HuH-7 (cell line): ENCODE measurements around the gene SMIM38.
"Not testable (repeated sequence)": the region's sequence is repeated elsewhere in the genome, so short reads cannot be mapped to it uniquely, and the experiment has no call there.

Experiments
- DNase-seq: peaks from one replicate; pipeline ENCODE4 v3.0.0; 2011; ENCODE audit warnings: low spot score

The SMIM38 gene

DNA sequence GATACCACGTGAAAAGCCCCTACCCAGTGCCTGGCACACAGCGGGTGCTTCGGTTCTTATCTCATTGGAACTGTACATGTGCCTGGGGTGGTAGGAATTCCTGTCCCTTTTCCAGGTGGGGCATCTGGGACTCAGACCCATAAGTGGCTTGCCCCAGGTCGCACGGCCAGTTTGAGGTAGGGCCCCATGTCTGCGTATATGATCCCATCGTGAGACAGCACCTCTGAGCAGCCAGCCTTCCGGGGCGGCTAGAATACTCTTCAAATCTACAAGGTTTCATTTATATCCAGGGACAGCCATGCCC lies 33.5 kb upstream of the SMIM38 start:
- no peak for DNase-seq

DNA sequence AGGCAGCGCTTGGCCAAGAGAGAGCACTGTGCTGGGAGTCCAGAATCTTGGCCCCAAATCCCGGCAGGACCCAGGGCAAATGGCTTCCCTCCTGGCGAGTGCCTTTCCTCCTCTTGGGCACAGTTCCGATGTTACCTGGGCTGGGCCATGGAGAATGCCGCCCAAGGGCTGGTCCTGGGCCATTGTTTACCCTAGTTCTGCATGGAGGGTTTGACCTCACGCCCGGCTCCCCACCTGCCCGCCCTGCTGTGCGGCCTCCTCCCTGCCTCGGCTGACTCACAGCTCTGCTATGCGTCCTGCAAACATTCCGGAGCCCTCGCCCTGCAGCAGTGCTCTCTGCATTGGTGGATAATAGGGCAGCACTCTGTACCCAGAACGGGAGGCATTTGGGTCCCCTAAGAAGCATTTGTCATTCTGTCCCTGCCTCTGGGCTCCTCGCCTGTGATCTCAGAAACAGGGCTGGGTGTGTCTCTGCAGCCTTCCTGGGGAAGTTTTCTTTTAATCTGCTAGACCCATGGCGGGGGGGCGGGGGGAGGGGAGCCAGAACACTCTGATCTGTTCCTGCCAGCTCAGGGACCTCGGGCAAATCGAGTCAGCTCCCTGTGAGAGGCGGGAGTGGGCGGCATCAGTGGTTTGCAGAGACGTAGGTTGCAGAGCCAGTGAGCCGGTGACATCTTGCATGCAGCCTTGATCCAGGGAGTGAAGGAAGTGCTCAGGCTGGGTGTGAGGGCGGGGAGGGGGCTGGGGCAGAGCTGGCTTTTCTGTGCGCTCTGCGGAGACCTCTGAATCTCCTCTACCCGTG lies 32.9 kb upstream of the SMIM38 start:
- DNase-seq, result peak; percentile 99

DNA sequence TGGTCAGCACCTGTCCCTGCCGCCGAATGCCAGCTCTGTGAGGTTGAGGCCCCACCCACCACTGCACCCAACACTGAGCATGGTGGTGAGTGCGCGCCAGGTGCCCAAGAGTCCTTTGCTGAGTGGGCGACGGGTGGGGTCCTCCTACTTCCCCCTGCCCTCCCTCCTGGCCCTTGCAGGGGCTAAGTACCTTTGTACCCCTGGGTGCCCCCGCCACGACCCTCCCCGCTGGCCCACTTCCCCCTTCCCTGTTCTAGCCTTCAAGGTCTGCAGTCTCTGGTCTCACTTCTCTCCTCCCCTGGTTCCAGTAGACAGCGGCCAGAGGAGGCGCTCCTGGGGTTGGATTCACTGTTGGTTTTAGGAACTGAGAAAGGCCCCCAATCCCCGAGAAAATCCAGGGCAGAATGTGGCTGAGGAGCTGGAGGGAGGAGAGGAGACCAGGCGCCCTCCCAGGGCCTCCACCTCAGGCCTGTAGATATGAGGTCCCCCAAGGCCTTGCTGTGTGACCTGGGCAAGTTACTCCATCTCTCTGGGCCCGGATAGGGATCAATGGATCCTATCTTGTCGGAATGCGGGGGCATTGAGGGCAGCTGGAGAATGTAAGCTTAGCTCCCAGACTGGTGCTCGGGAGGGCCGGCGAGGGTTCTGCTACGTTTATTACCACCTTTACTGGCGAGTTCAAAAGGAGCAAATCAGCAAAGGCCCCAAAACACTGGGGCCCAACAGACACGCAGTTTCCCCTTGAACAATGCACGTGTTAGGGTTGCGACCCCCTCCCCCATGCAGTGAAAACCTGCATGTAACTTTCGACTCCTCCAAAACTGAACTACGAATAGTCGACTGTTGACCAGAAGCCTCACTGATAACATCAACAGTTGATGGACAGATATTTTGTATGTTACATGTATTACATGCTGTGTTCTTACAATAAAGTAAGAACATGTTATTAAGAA lies 31.9 kb upstream of the SMIM38 start:
- DNase-seq, result no peak

DNA sequence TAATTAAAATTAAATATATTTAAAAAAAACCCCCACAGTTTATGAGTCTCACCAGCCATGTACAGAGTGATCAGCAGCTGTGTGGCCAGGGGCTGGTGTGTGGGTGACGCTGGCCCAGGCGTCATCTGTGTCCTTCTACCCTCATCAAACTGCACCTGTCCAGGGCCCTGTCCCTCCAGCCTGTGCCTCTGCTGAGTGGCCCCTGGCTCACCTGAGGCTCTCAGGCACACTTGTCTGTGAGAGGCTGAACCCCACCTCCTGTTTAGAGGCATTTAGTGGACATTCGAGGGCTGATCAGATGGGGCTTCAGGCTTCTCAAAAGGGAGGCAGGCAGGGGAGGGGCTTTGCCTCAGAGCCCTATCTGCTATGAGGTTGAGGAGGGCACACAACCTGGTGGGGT lies 29.9 kb upstream of the SMIM38 start:
- DNase-seq, result no peak

DNA sequence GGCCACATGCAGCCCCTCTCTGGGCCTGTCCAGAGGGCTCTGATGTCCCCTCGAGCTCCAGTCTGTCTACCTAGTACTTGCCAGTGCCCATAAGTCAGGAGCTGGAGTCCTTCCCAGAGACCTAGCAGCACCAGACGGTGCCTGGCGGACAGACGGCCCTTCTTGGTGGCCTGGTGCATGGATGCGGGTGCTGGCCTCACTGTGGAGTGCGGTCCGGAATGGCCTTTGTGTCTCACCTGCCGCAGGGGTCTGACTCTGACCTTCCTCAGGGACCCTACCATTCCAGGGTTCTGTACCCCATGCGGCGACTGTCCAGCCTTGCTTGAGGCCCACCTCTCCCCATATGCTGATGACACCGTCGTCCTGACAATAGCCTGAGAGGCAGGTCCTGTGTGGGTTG lies 29.4 kb upstream of the SMIM38 start:
- DNase-seq, result no peak

DNA sequence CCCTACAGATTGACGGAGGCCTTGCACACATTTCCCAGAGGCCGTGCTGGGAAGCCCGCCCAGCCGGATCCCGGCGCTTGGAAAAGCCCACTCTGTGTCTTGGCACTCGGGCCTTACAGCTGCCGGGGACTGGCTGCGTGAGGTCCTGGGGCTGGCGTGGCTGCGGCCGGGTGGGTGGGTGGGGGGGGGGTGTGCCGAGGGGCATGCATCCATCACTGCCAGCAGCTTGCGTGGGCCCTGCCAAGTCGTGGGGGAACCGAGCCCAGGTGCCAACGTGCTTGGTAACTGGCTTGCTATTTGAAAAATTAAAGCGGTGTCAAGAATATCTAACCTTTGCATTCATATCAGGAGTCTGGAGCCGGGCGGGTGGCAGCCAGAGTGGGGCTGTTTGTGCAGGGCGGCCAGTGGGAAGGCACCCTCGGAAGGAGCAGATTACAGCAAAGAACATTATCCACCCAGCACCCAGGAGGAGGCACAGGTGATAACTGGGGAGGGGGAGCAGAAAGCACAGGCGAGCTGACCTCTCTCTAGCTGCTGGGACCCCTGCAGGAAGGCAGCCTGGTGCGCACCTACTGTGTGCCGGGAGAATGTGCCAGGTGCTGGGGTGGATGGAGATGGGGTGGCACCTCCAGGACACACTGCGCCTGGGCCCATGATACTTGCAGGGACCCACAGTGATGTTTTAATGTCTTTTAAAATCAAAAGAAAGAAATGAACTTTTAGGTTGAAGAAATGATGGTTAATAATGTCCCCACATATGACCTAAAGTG lies 28.5 kb upstream of the SMIM38 start:
- DNase-seq, result no peak

DNA sequence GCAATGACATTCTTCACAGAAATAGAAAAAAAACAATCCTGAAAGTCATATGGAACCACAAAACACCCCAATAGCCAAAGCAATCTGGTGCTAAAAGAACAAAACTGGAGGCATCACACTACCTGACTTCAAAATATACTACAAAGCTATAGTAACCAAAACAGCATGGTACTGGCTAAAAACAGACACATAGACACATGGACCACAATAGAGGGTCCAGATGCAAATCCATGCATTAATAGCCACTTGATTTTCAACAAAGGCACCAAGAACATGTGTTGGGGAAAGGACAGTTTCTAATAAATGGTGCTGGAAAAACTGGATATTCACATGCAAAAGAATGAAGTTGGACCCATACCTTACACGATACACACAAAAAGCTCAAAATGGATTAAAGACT lies 27.9 kb upstream of the SMIM38 start:
- DNase-seq, result no peak

DNA sequence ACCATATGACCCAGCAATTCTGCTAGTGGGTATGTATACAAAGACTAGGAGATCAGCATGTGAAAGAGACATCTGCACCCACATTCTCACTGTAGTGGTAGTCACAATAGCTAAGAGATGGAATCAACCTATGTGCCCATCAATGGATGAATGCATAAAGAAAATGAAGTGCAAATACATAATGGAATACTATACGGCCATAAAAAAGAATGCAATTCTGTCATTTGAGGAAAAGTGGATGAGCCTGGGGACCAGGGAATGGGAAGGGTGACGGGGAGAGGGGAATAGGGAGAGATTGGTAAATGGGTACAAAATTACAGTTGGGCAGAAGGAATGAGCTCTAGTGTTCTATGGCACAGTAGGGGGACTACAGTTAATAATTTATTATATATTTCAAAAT lies 26.7 kb upstream of the SMIM38 start:
- DNase-seq, result no peak

DNA sequence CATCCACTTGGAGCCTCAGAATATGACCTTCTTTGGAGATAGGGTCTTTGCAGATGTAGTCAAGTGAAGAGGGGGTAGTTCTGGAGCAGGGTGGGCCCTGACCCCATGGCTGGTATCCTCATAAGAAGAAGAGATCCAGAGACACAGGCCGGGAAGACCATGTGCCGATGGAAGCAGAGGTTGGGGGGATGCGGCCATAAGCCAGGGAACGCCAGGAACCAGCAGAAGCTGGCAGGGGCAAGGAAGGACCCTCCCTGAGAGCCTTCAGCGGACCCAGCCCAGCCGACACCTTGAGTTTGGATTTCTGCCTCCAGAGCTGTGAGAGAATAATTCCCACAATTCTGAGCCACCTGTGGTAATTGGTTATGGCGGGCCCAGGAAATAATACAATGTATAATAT lies 26.1 kb upstream of the SMIM38 start:
- DNase-seq, result no peak

DNA sequence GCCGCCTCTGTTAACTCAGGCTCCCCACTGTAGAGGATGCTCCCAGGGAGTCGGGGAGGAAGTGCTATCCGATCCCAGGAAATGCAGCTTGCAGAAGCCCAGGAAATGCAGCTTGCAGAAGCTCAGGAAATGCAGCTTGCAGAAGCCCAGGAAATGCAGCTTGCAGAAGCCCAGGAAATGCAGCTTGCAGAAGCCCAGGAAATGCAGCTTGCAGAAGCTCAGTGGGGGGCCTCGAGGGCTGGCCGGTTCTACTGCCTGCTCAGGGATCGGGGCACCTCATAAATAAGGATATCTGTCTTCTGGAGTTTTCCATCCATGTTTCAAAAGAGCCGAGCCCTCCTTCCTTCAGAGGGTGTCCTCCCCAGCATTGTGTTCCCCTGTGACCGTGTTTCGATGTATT lies 25.1 kb upstream of the SMIM38 start:
- DNase-seq, result no peak

DNA sequence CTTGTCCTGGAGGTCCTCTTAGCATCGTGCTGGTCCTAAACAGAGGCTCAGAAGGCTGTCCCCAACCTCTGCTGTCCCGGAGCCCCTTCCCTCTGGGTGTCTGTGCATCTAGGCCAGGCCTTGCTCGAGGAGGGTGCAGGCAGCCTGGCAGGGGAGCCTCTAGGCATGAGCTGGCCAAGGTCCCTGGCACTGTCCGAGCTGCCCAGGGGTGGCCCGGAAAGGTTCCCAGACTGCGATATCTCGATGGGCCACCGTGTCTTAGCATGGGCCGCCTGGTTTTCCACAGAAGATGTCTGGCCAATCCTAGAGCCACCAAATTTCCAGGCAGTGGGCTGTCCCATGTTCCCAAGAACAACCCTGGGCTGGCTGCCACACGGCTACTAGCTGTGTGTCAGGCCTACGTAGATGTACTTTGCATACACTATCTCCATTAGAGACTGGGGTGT lies 24.6 kb upstream of the SMIM38 start:
- DNase-seq, result no peak

DNA sequence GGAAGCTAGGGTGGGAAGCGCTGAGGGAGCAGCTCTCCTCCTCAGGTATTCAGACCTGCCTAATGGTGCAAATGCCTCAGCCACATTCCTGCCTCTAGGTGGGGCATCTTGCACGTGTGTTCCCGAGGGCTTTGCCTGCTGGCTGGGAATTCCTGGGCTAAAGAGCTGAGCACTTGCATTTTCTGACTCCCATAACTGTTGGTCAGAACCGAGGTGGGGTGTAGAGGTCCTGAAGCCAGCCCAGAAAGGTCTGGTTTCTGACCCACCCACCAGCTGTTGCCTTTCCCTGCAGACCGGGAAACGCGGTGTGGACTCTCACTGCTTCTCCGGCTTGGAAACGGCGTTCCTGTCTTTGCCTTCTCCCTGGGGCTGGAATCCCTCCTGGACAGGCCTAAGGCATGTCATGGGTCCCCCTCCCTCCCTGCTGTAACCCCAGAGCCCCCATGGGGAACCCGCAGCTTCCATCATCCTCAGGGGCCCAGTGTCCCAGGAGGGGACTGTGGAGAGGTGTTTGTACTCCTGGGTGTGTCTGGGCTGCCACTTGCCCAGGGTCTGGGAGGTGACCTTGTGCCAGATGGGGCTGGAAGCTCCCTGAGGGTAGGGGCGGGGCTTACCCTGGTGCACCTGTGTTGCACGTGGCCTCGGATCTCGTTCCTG lies 24.0 kb upstream of the SMIM38 start:
- DNase-seq, result peak; percentile 100

DNA sequence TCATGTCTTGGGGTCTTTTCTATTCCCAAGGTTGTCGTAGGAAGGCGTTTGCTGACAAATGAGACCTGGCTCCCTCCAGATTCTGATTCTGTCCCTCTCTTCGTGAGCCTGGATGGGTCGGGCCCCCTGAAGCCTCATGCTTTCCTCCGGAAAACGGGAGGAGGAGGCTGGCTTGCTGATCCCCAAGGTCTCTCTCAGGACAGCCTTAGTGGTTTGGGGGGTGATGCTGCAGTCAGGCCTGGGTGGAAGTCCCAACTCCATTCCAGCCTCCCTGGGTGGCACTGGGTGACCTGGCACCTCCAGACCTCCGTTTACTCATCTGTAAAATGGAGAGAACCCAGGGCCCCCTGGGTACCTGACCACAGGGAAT lies 23.4 kb upstream of the SMIM38 start:
- DNase-seq, result no peak

DNA sequence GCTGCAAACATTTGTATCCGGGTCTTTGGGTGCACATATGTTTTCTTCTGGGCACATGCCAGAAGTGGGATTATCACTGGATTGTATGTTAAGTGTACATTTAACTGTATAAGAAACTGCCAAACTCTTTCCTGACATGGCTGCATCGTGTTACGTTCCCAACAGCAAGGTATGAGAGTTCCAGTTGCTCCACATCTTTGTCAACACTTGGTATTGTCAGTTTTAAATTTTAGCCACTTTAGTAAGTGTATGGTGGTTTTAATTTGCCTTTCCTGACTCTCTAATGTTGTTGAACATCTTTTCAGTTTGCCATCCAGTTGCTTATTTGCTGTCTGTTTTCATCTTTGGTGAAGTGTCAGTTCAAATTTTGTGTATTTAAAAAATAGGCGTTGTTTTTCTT lies 22.5 kb upstream of the SMIM38 start:
- no peak for DNase-seq

DNA sequence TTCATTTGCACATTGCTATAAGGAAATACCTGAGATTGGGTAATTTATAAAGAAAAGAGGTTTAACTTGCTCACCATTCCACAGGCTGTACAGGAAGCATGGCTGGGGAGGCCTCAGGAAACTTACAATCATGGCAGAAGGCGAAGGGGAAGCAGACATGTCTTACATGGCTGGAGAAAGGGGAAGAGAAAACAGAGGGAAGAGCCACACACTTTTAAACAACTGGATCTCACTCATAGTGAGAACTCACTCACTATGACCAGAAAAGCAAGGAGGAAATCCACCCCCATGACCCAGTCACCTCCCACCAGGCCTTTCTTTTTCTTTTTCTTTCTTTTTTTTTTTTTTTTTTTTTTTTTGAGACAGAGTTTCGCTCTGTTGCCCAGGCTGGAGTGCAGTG lies 21.6 kb upstream of the SMIM38 start:
- not testable (repeated sequence) for DNase-seq

DNA sequence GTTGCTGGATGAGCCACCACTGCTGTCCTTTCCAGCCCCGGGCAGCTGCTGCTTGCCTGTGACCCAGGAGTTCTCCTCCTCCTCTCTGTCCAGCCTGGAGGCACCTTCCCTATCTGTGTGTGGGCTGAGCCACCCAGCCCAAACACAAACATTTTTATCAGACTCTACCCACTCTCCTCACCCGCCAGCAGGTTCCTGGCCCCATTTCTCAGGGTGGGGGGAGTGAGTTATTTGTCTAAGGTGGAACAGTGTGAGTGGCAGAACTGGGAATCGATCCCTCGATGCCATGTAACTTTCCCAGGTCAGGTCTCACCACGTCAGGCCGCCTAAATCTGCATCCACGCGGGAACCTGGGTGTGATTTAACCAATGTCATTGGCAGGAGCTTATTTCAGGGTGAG lies 20.8 kb upstream of the SMIM38 start:
- no peak for DNase-seq

DNA sequence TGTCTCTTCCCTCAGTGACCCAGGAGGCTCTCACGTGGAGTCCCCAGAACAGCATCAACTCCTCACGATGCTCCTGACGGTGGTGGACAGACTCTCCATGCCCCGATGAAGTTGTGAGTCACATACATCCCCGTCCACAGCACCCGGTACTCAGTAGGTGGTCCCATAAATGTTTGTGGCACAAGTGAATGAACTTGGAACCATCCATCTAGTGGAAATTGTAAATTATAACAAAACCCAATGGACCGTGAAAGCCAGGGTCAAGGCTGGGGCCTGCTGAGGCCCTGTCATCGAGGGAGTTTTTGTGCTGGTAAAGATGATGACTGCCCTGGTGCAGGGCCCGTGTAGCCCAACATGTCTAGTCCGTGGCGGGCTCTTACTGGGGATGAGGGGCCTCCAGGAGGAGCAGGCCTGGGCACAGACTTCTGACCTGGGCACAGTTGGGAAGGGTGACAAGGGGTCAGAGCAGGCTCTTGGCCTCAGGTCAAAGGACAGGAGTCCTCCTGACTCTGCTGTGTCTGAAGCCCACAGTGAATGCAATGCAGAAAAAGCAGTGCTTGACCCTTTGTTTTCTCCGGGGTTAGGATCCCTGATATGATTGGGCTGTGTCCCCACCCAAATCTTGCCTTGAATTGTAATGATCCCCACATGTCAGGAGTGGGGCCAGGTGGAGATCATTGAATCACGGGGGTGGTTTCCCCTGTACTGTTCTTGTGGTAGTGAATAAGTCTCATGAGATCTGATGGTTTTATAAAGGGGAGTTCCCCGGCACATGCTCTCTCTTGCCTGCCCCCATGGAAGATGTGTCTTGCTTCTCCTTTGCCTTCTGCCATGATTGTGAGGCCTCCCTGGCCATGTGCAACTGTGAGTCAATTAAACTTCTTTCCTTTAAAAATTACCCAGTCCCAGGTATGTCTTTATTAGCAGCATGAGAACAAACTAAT lies 20.0 kb upstream of the SMIM38 start:
- no peak for DNase-seq

DNA sequence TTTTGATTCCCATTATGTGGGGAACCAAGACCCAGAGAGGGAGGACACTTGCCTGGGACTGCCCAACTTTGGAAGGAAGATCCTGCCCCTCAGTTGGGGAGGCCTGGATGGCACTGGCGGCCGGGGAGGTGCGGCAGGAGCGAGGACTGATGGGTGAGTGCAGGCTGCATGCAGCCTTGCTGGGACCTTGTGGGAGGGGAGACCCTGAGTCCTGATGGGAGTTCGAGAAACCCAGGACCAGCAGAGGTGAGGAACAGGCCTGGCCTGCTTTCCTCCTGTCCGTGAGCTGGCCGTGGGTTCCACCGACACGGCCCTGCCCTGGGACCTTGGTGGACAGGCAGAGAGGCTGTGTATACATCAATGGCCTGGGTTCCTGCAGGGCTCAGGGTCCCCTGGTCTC lies 19.3 kb upstream of the SMIM38 start:
- DNase-seq, result no peak

DNA sequence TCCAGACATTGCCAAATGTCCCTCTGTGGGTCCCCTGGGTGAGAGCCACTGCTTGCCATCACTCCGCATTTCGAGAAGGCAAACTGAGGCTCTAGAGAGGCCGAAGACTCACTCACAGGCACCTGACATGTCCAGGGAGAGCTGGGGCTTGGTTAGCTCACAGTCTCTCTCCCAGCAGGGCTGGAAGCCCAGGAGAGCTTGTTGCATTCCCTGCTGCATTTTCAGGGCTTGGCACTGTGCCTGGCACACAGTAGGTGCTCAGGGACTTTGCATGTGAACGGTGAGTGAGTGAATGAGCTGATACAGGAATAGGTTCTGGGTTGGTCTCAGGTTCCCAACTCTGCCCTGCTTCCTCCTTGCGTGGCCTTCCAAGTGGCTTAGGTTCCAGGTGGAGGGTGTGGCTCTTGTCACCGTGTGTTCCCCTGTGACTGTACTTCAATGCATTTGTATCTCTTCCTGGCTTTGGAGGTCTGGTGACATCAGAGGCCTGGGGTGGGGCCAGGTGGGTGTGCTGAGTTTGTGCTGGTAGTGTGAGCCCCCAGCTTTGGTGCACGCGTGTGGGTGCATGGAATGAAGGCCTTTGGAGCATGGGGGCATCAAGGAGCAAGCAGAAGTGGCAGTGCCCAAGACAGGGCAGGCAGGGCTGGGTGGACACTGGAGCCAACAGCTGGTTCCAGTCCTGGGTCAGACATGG lies 18.4 kb upstream of the SMIM38 start:
- DNase-seq, result no peak

DNA sequence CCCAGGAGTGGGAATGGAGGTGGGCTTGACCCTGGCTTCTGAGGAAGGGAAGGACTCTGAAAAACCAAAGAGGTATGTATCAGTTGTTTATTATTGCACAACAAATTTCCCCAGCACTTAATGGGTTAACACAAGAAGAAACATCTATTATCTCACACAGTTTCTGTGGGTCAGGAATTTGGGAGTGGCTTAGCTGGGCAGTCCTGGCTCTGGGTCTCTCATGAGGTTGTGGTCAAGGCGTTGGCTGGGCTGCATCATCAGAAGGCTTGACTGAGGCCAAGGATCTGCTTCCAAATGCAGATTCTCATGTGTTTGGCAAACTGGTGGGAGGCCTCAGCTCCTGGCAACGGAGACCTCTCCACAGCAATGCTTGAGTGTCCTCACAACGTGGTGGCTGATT lies 17.5 kb upstream of the SMIM38 start:
- no peak for DNase-seq
